Hepatocyte (in vitro differentiated cells): ENCODE data around the gene XYLB.

Experiments used
- CTCF ChIP-seq: fragments of 200-600 bp; sonication (generic); IDR thresholded peaks from 2 replicates; pipeline ENCODE4 v1.5.1; 2016; ENCODE audit warnings: antibody characterized with exemption, mild to moderate bottlenecking; ENCODE audit not compliant: poor library complexity
- EZH2 ChIP-seq: fragments of 200-600 bp; sonication (generic); IDR thresholded peaks from 2 replicates; pipeline ENCODE4 v1.6.1; 2016; ENCODE audit warnings: antibody characterized with exemption, mild to moderate bottlenecking, borderline replicate concordance
- EZH2phosphoT487 ChIP-seq: fragments of 200-600 bp; sonication (generic); IDR thresholded peaks from one replicate; pipeline ENCODE4 v1.6.1; 2018; ENCODE audit warnings: antibody characterized with exemption, mild to moderate bottlenecking, low read depth, moderate library complexity; ENCODE audit not compliant: unreplicated experiment, severe bottlenecking

- no peak for TF ChIP-seq EZH2phosphoT487
- TF ChIP-seq EZH2: no peak
- TF ChIP-seq CTCF: no peak
Observed at GRCh38 chr3:38318766-38319671, 27.6 kb upstream of the XYLB start.
